Measurements from ENCODE around the gene CETN3.

The CETN3 gene

GRCh38 chr5:90387508-90387907 is 22.0 kb downstream of the CETN3 start:
- Histone ChIP-seq H3K27me3 (replicated peaks; ENCODE audit: insufficient read depth, low read length) (no peaks in the 10 kb centered on the region), H3K9ac (ENCODE audit: low read length) (no peak overlapping the region), H3K4me1 (ENCODE audit: low read length) (no peaks in the 10 kb centered on the region), H3K9me2 (replicated peaks; ENCODE audit: insufficient read depth, low read length) (no peaks in the 10 kb centered on the region), H2AFZ (ENCODE audit: low read length) (no peak overlapping the region), H3K27ac (ENCODE audit: low read length) (no peak overlapping the region), H3K4me3 (ENCODE audit: low read length) (no peak overlapping the region), H3K9me3 (replicated peaks; ENCODE audit: insufficient read depth, low read length) (no peaks in the 10 kb centered on the region), H3F3A (ENCODE audit: insufficient read depth, low read length) (no peaks in the 10 kb centered on the region), H4K20me1 (ENCODE audit: insufficient read depth, low read length) (no peaks in the 10 kb centered on the region), H3K79me2 (ENCODE audit: low read length) (no peaks in the 10 kb centered on the region), H3K4me2 (ENCODE audit: low read depth, low read length) (no peak overlapping the region), H3K36me3 (replicated peaks; ENCODE audit: insufficient read depth, low read length) (no peaks in the 10 kb centered on the region)
- no peak for TF ChIP-seq EZH2 (optimal IDR thresholded peaks at IDR 0.05; ENCODE audit: low read depth, low read length)
- TF ChIP-seq EZH2phosphoT487 (IDR thresholded peaks at IDR 0.05; ENCODE audit: low read length), result no peak
- TF ChIP-seq CTCF (IDR thresholded peaks at IDR 0.05; ENCODE audit: low read length), result no peak
- DNase-seq, result no peak

- H3K27me3 ChIP-seq (replicated peaks; ENCODE audit: insufficient read depth, low read length), result no peaks in the 10 kb centered on the region
- no peak overlapping the region for H3K4me3 ChIP-seq (ENCODE audit: low read length)
- H3K79me2 ChIP-seq (ENCODE audit: low read length), result no peaks in the 10 kb centered on the region
- DNase-seq, result peak; percentile 28
- no peak for TF ChIP-seq EZH2phosphoT487 (IDR thresholded peaks at IDR 0.05; ENCODE audit: low read length)
- peak; percentile 45 for TF ChIP-seq CTCF (IDR thresholded peaks at IDR 0.05; ENCODE audit: low read length)
- H3K9me2 ChIP-seq (replicated peaks; ENCODE audit: insufficient read depth, low read length), result no peaks in the 10 kb centered on the region
- no peaks in the 10 kb centered on the region for H3K9me3 ChIP-seq (replicated peaks; ENCODE audit: insufficient read depth, low read length)
- H3K4me2 ChIP-seq (ENCODE audit: low read depth, low read length), result no peak overlapping the region
- peaks cover 3% of the 10 kb centered on the region; the same call in 1 of the 2 replicates for H3F3A ChIP-seq (ENCODE audit: insufficient read depth, low read length)
- H4K20me1 ChIP-seq (ENCODE audit: insufficient read depth, low read length), result no peaks in the 10 kb centered on the region
- no peaks in the 10 kb centered on the region for H3K36me3 ChIP-seq (replicated peaks; ENCODE audit: insufficient read depth, low read length)
- H3K9ac ChIP-seq (ENCODE audit: low read length), result no peak overlapping the region
- H3K27ac ChIP-seq (ENCODE audit: low read length), result no peak overlapping the region
- peaks cover 6% of the 10 kb centered on the region for H3K4me1 ChIP-seq (ENCODE audit: low read length)
- H2AFZ ChIP-seq (ENCODE audit: low read length), result no peak overlapping the region
Observed at GRCh38 chr5:90386099-90386710, 23.4 kb downstream of the CETN3 start.

GRCh38 chr5:90384389-90384788 is 25.2 kb downstream of the CETN3 start:
- H3K27ac ChIP-seq (ENCODE audit: low read length), result no peak overlapping the region
- H3K9me2 ChIP-seq (replicated peaks; ENCODE audit: insufficient read depth, low read length), result no peaks in the 10 kb centered on the region
- H3K9ac ChIP-seq (ENCODE audit: low read length), result no peak overlapping the region
- H3K9me3 ChIP-seq (replicated peaks; ENCODE audit: insufficient read depth, low read length), result no peaks in the 10 kb centered on the region
- no peak for DNase-seq
- no peak overlapping the region for H3K4me3 ChIP-seq (ENCODE audit: low read length)
- H4K20me1 ChIP-seq (ENCODE audit: insufficient read depth, low read length), result no peaks in the 10 kb centered on the region
- H3F3A ChIP-seq (ENCODE audit: insufficient read depth, low read length), result peaks cover 6% of the 10 kb centered on the region; the same call in 1 of the 2 replicates
- no peak for TF ChIP-seq EZH2phosphoT487 (IDR thresholded peaks at IDR 0.05; ENCODE audit: low read length)
- TF ChIP-seq EZH2 (optimal IDR thresholded peaks at IDR 0.05; ENCODE audit: low read depth, low read length), result no peak
- no peak for TF ChIP-seq CTCF (IDR thresholded peaks at IDR 0.05; ENCODE audit: low read length)
- no peaks in the 10 kb centered on the region for H3K36me3 ChIP-seq (replicated peaks; ENCODE audit: insufficient read depth, low read length)
- no peak overlapping the region for H2AFZ ChIP-seq (ENCODE audit: low read length)
- H3K4me2 ChIP-seq (ENCODE audit: low read depth, low read length), result no peak overlapping the region
- no peaks in the 10 kb centered on the region for H3K79me2 ChIP-seq (ENCODE audit: low read length)
- peaks cover 10% of the 10 kb centered on the region for H3K4me1 ChIP-seq (ENCODE audit: low read length)
- no peaks in the 10 kb centered on the region for H3K27me3 ChIP-seq (replicated peaks; ENCODE audit: insufficient read depth, low read length)
